MCF 10A (cell line): ENCODE results near the gene MLLT10. TPM values are rescaled to one million over a fixed set of nuclear protein-coding genes. Genes with fewer than 3 reads are reported as not detected.

Experiments used
- BruUV-seq: library from RNA; stranded (reverse); fragments of 400-500 nt; replicated peaks from 2 replicates; lab custom pipeline; 2021; lab: Mats Ljungman, UMichigan
- CTCF ChIA-PET: fragments of 300-600 bp; sonication (Branson Sonifier 250); formaldehyde crosslinking; extraction: SDS; loops from one replicate; lab custom pipeline; 2021; ENCODE audit warnings: antibody characterized with exemption, inconsistent platforms; lab: Yijun Ruan, JAX
- POLR2A ChIA-PET: fragments of 300-600, 350-650 bp; sonication (Branson Sonifier 250); formaldehyde crosslinking; extraction: SDS; loops from one replicate; lab custom pipeline; 2020; ENCODE audit warnings: antibody characterized with exemption, inconsistent platforms; lab: Yijun Ruan, JAX
- DNase-seq: peaks from one replicate; pipeline ENCODE4 v3.0.0-alpha.2; 2018; ENCODE audit not compliant: unreplicated experiment
- H3K27ac Mint-ChIP-seq: one replicate; pipeline ENCODE4 v1.8.0; 2022; ENCODE audit warnings: mild to moderate bottlenecking, low read depth, mixed read lengths; ENCODE audit not compliant: unreplicated experiment
- H3K27me3 Mint-ChIP-seq: one replicate; pipeline ENCODE4 v1.8.0; 2022; ENCODE audit warnings: mixed read lengths; ENCODE audit not compliant: insufficient read depth, unreplicated experiment
- H3K36me3 Mint-ChIP-seq: one replicate; pipeline ENCODE4 v1.8.0; 2022; ENCODE audit warnings: mild to moderate bottlenecking, moderate library complexity, mixed read lengths; ENCODE audit not compliant: insufficient read depth, unreplicated experiment
- H3K4me1 Mint-ChIP-seq: one replicate; pipeline ENCODE4 v1.8.0; 2022; ENCODE audit warnings: mixed read lengths; ENCODE audit not compliant: insufficient read depth, unreplicated experiment
- H3K4me3 Mint-ChIP-seq: one replicate; pipeline ENCODE4 v1.8.0; 2022; ENCODE audit warnings: mild to moderate bottlenecking, moderate library complexity, mixed read lengths; ENCODE audit not compliant: unreplicated experiment
- H3K9me3 Mint-ChIP-seq: one replicate; pipeline ENCODE4 v1.8.0; 2022; ENCODE audit warnings: mixed read lengths; ENCODE audit not compliant: unreplicated experiment
- CTCF ChIP-seq: fragments of 200-600 bp; IDR thresholded peaks from one replicate; pipeline ENCODE4 v1.8.0; 2022; ENCODE audit warnings: antibody characterized with exemption, mild to moderate bottlenecking; ENCODE audit not compliant: unreplicated experiment
- intact Hi-C: fragments of 100-400 bp; cut with micrococcal nuclease; formaldehyde crosslinking; loops from 2 replicates; pipeline ENCODE4 v1.14.1; 2022
- total RNA-seq: library from RNA; stranded (reverse); gene quantifications from 2 replicates; pipeline ENCODE4 v1.2.3, GENCODE V29; 2022

MLLT10 gene
- total RNA-seq, 1 experiment from 2014 or later = 47.5 TPM

DNA sequence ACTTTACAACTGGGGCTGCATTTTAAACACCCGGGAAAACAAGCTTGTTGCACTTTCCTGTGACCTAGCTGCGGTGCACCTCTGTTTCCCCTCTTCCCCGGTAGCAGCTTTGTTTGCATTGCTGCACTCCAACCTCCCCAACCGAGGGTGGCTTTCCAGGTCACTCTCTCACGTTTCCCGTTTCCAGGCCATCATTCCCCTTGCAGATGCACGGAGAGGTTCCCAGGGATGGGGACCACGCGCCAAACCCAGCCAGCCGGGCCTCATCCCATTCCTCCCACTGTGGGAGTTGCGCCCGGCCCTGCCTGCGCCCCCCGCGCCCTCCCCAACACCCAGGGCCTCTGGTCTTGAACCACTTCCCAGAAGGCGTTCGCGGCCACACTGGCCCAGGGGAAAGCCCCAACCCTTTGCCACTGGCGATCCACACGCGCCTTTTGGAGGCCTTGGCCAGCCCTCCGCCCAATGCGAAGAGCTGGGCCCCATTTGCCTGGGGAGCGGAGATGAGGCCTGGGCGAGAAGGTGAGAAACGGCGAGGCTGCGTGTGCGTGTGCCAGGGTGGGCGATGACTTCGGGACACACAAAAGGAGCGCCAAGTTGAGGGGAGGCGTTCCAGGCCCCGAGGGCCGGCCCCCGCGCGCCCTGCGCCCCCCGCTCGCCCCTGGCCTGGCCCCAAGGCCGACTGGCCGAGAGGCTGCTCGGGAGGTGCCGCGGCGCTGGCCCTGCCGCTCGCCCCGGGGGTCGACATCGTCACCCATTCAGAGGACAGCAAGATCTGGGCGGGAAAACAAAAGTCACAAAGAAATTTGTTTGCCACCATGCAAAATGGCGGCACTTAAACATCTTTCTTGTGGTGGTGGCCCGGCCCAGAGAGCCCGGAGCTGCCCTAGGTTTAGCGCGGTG, 24.4 kb upstream of the MLLT10 start:
- no peak for TF ChIP-seq CTCF
- no peak for DNase-seq
- H3K9me3 Mint-ChIP-seq = no peaks in the 10 kb centered on the region
- CTCF ChIA-PET = no interaction called here
- H3K4me1 Mint-ChIP-seq = peaks cover 6% of the 10 kb centered on the region
- no TSS peak for BruUV-seq
- intact Hi-C loops = no loop called here
- H3K27ac Mint-ChIP-seq = no peak overlapping the region
- H3K4me3 Mint-ChIP-seq = no peak overlapping the region
- POLR2A ChIA-PET = interaction anchor here (0.5 to 0.6 kb wide), 2 partner anchors 44 to 190 kb away, joined by 3 read pairs; no protein-coding TSS in a partner anchor
- H3K27me3 Mint-ChIP-seq = no peaks in the 10 kb centered on the region
- H3K36me3 Mint-ChIP-seq = no peaks in the 10 kb centered on the region

- H3K27me3 Mint-ChIP-seq = no peaks in the 10 kb centered on the region
- no TSS peak for BruUV-seq
- no peak overlapping the region for H3K27ac Mint-ChIP-seq
- peaks cover 6% of the 10 kb centered on the region for H3K4me1 Mint-ChIP-seq
- TF ChIP-seq CTCF = no peak
- no peak overlapping the region for H3K4me3 Mint-ChIP-seq
- no peaks in the 10 kb centered on the region for H3K9me3 Mint-ChIP-seq
- no peak for DNase-seq
- CTCF ChIA-PET = no interaction called here
- no peaks in the 10 kb centered on the region for H3K36me3 Mint-ChIP-seq
- intact Hi-C loops = no loop called here
- POLR2A ChIA-PET = interaction anchor here (0.5 kb wide), 2 partner anchors 22 to 189 kb away, joined by 3 read pairs; no protein-coding TSS in a partner anchor
These were observed 23.6 kb upstream of the MLLT10 start for GRCh38 chr10:21510241-21511094.

DNA sequence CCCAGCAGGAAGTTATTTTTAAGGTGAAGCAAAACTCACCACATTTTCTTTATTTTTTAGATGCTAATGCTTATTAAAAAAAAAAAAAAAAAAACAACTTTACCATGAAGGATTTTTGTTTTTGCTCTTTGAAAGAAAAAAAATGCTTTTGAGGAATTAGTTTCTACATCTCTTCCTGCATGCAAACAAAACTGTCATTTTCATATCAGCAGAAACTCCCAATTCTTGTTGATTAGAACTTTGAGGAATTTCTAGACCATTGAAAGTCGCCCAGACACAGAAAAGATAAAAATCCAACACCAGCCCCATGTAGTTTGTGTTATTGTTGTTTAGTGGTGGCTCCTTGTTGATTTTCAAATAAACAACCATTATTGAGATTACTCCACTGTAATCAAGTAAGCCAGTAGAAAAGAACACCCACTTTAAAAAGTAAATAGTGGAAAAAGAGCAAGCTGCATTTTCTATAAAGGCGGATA, 22.9 kb upstream of the MLLT10 start:
- no peak for TF ChIP-seq CTCF
- BruUV-seq = no TSS peak
- Mint-ChIP-seq H3K4me1 (no peaks in the 10 kb centered on the region), H3K27me3 (no peaks in the 10 kb centered on the region), H3K27ac (no peak overlapping the region), H3K36me3 (no peaks in the 10 kb centered on the region), H3K9me3 (no peaks in the 10 kb centered on the region), H3K4me3 (no peak overlapping the region)
- ChIA-PET POLR2A (interaction anchor here (0.5 to 1.5 kb wide), 3 partner anchors 13 to 24 kb away, joined by 3 read pairs; no protein-coding TSS in a partner anchor), CTCF (no interaction called here)
- intact Hi-C loops = no loop called here
- no peak for DNase-seq
